ENCODE results near the gene STX18. TPM values are rescaled to one million over a fixed set of nuclear protein-coding genes. Genes with fewer than 3 reads are reported as not detected.
"Not testable (repeated sequence)": the region's sequence is repeated elsewhere in the genome, so short reads cannot be mapped to it uniquely, and the experiment has no call there.

STX18 gene
- total RNA-seq, 1 donor from 2014 or later = 36.5 TPM

DNA sequence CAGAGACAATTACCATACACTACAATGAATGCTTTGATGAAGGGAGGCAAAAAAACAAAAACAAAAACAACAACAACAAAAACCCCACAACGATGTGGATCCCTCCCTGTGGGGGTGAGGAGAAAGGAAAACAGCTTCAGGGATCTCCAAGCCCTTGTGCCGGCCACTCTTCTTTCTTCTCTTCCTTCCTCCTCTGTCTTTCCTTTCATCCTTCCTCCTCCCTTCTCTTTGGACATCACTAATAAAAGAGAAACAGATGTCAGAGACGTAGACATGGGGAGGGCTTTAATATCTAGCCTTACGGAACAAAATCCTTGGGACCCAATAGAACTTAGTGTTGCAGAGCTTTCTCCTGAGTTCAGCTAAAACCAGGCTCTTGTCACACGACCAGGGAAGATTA is 18.8 kb upstream of the STX18 start:
- DNase-seq = no peak
- no peaks in the 10 kb centered on the region for H3K4me1 ChIP-seq
- no peaks in the 10 kb centered on the region for H3K27me3 ChIP-seq (ENCODE audit: low read depth)
- TF ChIP-seq, protein P1, sequence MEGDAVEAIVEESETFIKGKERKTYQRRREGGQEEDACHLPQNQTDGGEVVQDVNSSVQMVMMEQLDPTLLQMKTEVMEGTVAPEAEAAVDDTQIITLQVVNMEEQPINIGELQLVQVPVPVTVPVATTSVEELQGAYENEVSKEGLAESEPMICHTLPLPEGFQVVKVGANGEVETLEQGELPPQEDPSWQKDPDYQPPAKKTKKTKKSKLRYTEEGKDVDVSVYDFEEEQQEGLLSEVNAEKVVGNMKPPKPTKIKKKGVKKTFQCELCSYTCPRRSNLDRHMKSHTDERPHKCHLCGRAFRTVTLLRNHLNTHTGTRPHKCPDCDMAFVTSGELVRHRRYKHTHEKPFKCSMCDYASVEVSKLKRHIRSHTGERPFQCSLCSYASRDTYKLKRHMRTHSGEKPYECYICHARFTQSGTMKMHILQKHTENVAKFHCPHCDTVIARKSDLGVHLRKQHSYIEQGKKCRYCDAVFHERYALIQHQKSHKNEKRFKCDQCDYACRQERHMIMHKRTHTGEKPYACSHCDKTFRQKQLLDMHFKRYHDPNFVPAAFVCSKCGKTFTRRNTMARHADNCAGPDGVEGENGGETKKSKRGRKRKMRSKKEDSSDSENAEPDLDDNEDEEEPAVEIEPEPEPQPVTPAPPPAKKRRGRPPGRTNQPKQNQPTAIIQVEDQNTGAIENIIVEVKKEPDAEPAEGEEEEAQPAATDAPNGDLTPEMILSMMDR (IDR thresholded peaks at IDR 0.05) = no peak
- H3K4me3 ChIP-seq = no peak overlapping the region
- no peak overlapping the region for H3K27ac ChIP-seq
- no peaks in the 10 kb centered on the region for H3K36me3 ChIP-seq
- H3K9me3 ChIP-seq = no peaks in the 10 kb centered on the region
- no peak for ATAC-seq
- intact Hi-C loops (cut with DNase I) = no loop called here

GRCh38 chr4:4560136-4560535 is 18.3 kb upstream of the STX18 start:
- Histone ChIP-seq H3K9me3 (no peaks in the 10 kb centered on the region), H3K36me3 (no peaks in the 10 kb centered on the region), H3K4me1 (no peaks in the 10 kb centered on the region), H3K27ac (no peak overlapping the region), H3K27me3 (ENCODE audit: low read depth) (no peaks in the 10 kb centered on the region), H3K4me3 (no peak overlapping the region)
- DNase-seq (no peak), ATAC-seq (no peak)
- TF ChIP-seq, protein P1 (IDR thresholded peaks at IDR 0.05) = no peak
- intact Hi-C loops (cut with DNase I) = no loop called here

DNA sequence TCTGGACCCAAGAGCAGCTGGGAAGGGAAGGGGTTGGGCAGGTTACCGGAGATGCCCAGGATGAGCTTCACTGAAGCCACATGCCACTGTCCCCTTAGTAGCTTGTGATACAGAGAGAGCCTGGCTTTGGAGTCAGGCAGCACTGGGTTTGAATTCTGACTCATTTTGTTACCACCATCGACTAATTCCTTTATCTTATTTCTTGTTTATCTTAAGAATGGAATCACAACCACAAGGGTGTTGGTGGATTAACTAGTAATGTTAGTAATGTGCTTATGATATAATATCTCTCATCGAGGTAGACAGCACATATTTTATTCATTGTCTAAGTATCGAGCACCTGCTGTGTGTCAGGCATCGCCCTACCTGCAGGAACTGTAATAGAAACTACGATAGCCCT is 17.7 kb upstream of the STX18 start:
- Histone ChIP-seq H3K27ac (no peak overlapping the region), H3K36me3 (no peaks in the 10 kb centered on the region), H3K27me3 (ENCODE audit: low read depth) (no peaks in the 10 kb centered on the region), H3K4me1 (no peaks in the 10 kb centered on the region), H3K9me3 (no peaks in the 10 kb centered on the region), H3K4me3 (no peak overlapping the region)
- no peak for ATAC-seq
- DNase-seq = no peak
- TF ChIP-seq, protein P1 (IDR thresholded peaks at IDR 0.05) = no peak
- intact Hi-C loops (cut with DNase I) = no loop called here

DNA sequence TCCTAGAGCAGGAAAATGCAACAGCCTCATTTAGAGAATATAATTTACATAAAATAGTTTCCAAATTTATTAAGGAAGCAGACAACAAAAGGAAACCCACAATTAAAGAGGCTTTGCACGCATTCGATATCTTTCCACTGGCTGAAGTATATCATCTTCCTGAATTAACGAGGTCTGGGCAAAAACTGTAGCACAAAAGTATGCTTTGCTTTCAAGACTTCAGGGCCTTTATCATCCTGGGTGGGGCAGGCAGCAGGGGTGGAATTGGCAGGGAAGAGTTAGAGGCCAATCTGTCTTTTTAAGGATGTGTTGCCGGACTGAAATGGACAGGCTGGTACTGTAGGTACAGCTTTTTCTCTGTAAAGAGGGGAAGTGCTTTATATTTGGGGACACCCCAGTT is 17.0 kb upstream of the STX18 start:
- intact Hi-C loops (cut with DNase I) = no loop called here
- no peak overlapping the region for H3K4me3 ChIP-seq
- no peaks in the 10 kb centered on the region for H3K27me3 ChIP-seq (ENCODE audit: low read depth)
- H3K36me3 ChIP-seq = no peaks in the 10 kb centered on the region
- no peak overlapping the region for H3K27ac ChIP-seq
- DNase-seq (no peak), ATAC-seq (no peak)
- no peaks in the 10 kb centered on the region for H3K4me1 ChIP-seq
- TF ChIP-seq, protein P1 (IDR thresholded peaks at IDR 0.05) = no peak
- H3K9me3 ChIP-seq = no peaks in the 10 kb centered on the region

DNA sequence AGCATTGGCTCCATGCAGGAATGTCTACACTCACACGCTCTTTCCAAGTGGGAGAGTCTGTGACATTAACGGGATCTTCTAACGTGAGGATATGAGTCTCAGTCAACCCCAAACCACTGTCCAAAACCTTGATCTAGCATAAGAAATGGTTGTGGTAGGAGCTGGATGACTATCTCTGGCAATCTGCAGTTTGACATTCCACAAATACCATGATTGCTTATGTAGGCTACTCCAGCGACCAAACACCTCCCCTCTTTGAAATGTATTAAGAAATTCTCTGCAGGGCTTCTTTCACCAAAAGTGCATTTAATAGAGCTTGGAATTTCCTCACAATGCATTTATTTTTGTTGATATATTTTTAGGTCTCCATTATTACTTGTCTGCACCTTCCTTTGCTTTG is 14.1 kb upstream of the STX18 start:
- Histone ChIP-seq H3K9me3 (no peaks in the 10 kb centered on the region), H3K36me3 (no peaks in the 10 kb centered on the region), H3K4me1 (no peaks in the 10 kb centered on the region), H3K27me3 (ENCODE audit: low read depth) (no peaks in the 10 kb centered on the region), H3K4me3 (no peak overlapping the region), H3K27ac (no peak overlapping the region)
- ATAC-seq = no peak
- intact Hi-C loops (cut with DNase I) = no loop called here
- no peak for DNase-seq
- TF ChIP-seq, protein P1 (IDR thresholded peaks at IDR 0.05) = no peak

DNA sequence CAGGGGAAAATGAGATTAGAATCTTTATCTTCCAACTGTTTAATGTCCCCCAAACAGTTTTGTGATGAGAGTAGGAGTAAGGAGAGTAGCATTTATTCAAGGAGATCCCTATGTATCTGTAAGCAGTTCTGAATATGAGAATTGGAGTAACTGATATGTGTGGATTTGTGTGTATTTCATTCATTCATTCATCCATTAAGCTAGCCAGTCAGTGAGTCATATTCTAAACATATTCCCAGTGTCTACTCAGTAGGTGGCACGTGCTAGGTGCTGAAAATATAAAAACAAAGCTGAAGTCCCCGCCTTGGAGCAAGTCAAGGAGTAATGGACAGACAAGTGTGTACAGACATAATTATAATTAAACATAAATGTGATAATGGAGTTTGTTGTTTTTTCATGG is 12.4 kb upstream of the STX18 start:
- Histone ChIP-seq H3K36me3 (peaks cover 7% of the 10 kb centered on the region), H3K27me3 (ENCODE audit: low read depth) (no peaks in the 10 kb centered on the region), H3K9me3 (no peaks in the 10 kb centered on the region), H3K4me3 (no peak overlapping the region), H3K27ac (no peak overlapping the region), H3K4me1 (no peaks in the 10 kb centered on the region)
- ATAC-seq (no peak), DNase-seq (no peak)
- intact Hi-C loops (cut with DNase I) = no loop called here
- TF ChIP-seq, protein P1 (IDR thresholded peaks at IDR 0.05) = no peak

GRCh38 chr4:4552042-4552441 is 10.2 kb upstream of the STX18 start:
- ATAC-seq; H3K27me3 ChIP-seq (ENCODE audit: low read depth); H3K9me3 ChIP-seq; H3K4me3 ChIP-seq; H3K36me3 ChIP-seq; DNase-seq; intact Hi-C loops (cut with DNase I); H3K27ac ChIP-seq; H3K4me1 ChIP-seq: not testable (repeated sequence)

GRCh38 chr4:4550161-4550560 is 8.3 kb upstream of the STX18 start:
- H3K36me3 ChIP-seq = peaks cover 10% of the 10 kb centered on the region
- H3K4me1 ChIP-seq; H3K27ac ChIP-seq; H3K9me3 ChIP-seq; H3K27me3 ChIP-seq (ENCODE audit: low read depth); intact Hi-C loops (cut with DNase I); H3K4me3 ChIP-seq; ATAC-seq; DNase-seq: not testable (repeated sequence)

All from lower lobe of right lung (tissue), 2 donors.